Adrenal gland (tissue), 5 donors: ENCODE results near the gene STOM.

Source experiments
- CTCF ChIP-seq, 6 experiments: fragments of 450-650 bp in 4 of 6; fragments of 200-600 bp in 2 of 6; sonication (generic) in 1 of 6; IDR thresholded peaks; 1 replicate in 5 of 6; 2 replicates in 1 of 6; pipeline versions ENCODE4 v1.5.1 to v1.8.0; 2016 to 2021; ENCODE audit warnings: antibody characterized with exemption in 6 of 6, mild to moderate bottlenecking in 2 of 6, moderate library complexity in 1 of 6
- POLR2A ChIP-seq, 2 donors: fragments of 450-650 bp; IDR thresholded peaks; one replicate each; pipeline ENCODE4 v1.6.1; 2017; ENCODE audit warnings: antibody characterized with exemption in 2 of 2, mild to moderate bottlenecking in 2 of 2, moderate library complexity in 1 of 2
- donor health status: DM: no; HTN: no; CAD: no.

GRCh38 chr9:121326130-121326838 lies 43.8 kb downstream of the STOM start:
- no peak for TF ChIP-seq CTCF (IDR thresholded peaks at IDR 0.05)
- no peak for TF ChIP-seq POLR2A (IDR thresholded peaks at IDR 0.05)
